ENCODE data around the gene SHANK3.

Gene SHANK3

DNA sequence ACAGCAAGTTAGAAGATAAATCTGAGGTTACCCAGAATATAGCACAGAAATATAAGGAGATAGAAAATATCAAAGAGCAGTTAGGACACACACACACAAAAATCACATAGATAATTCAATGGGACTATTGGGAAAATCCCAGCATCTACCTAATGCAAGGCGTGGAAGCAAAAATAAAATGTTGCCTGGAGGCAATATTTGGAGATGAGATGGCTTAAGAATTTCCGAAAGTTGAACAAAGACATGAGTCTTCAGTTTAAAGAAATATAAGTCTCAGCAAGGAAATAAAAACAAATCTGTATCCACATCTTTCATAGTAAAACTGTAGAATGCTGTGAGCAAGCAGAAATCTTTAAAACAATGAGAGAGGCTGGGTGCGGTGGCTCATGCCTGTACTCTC lies 35.9 kb downstream of the SHANK3 start:
- TF ChIP-seq EP300 (IDR thresholded peaks at IDR 0.05; ENCODE audit: borderline replicate concordance) = no peak
- no peak for TF ChIP-seq CEBPB (IDR thresholded peaks at IDR 0.05)
- no peak for TF ChIP-seq TCF12 (IDR thresholded peaks at IDR 0.05; ENCODE audit: low read depth)
- TF ChIP-seq ZBTB7A (IDR thresholded peaks at IDR 0.05; ENCODE audit: low read depth) = no peak
- no peak for TF ChIP-seq TEAD4 (IDR thresholded peaks at IDR 0.05)
- TF ChIP-seq RAD21 (IDR thresholded peaks at IDR 0.05; ENCODE audit: low read depth) = no peak
- TF ChIP-seq, protein P1, sequence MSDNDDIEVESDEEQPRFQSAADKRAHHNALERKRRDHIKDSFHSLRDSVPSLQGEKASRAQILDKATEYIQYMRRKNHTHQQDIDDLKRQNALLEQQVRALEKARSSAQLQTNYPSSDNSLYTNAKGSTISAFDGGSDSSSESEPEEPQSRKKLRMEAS (IDR thresholded peaks at IDR 0.05) = no peak
- TF ChIP-seq, protein P2, sequence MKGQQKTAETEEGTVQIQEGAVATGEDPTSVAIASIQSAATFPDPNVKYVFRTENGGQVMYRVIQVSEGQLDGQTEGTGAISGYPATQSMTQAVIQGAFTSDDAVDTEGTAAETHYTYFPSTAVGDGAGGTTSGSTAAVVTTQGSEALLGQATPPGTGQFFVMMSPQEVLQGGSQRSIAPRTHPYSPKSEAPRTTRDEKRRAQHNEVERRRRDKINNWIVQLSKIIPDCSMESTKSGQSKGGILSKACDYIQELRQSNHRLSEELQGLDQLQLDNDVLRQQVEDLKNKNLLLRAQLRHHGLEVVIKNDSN (IDR thresholded peaks at IDR 0.05) = no peak
- TF ChIP-seq EGR1 (IDR thresholded peaks at IDR 0.05) = no peak
- no peak for TF ChIP-seq TAF1 (IDR thresholded peaks at IDR 0.05; ENCODE audit: low read depth)
- no peak for TF ChIP-seq FOXM1 (IDR thresholded peaks at IDR 0.05; ENCODE audit: borderline replicate concordance, low read depth)
- TF ChIP-seq, protein P3, sequence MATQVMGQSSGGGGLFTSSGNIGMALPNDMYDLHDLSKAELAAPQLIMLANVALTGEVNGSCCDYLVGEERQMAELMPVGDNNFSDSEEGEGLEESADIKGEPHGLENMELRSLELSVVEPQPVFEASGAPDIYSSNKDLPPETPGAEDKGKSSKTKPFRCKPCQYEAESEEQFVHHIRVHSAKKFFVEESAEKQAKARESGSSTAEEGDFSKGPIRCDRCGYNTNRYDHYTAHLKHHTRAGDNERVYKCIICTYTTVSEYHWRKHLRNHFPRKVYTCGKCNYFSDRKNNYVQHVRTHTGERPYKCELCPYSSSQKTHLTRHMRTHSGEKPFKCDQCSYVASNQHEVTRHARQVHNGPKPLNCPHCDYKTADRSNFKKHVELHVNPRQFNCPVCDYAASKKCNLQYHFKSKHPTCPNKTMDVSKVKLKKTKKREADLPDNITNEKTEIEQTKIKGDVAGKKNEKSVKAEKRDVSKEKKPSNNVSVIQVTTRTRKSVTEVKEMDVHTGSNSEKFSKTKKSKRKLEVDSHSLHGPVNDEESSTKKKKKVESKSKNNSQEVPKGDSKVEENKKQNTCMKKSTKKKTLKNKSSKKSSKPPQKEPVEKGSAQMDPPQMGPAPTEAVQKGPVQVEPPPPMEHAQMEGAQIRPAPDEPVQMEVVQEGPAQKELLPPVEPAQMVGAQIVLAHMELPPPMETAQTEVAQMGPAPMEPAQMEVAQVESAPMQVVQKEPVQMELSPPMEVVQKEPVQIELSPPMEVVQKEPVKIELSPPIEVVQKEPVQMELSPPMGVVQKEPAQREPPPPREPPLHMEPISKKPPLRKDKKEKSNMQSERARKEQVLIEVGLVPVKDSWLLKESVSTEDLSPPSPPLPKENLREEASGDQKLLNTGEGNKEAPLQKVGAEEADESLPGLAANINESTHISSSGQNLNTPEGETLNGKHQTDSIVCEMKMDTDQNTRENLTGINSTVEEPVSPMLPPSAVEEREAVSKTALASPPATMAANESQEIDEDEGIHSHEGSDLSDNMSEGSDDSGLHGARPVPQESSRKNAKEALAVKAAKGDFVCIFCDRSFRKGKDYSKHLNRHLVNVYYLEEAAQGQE (IDR thresholded peaks at IDR 0.05; ENCODE audit: low read depth) = no peak
- TF ChIP-seq CREB1 (IDR thresholded peaks at IDR 0.05; ENCODE audit: low read depth) = no peak
- no peak for TF ChIP-seq NFIC (IDR thresholded peaks at IDR 0.05)
- TF ChIP-seq YY1 (IDR thresholded peaks at IDR 0.05; ENCODE audit: low read depth) = no peak

- TF ChIP-seq EGR1 (IDR thresholded peaks at IDR 0.05) = no peak
- TF ChIP-seq CREB1 (IDR thresholded peaks at IDR 0.05; ENCODE audit: low read depth) = no peak
These were observed 36.4 kb downstream of the SHANK3 start for GRCh38 chr22:50708996-50709395.

DNA sequence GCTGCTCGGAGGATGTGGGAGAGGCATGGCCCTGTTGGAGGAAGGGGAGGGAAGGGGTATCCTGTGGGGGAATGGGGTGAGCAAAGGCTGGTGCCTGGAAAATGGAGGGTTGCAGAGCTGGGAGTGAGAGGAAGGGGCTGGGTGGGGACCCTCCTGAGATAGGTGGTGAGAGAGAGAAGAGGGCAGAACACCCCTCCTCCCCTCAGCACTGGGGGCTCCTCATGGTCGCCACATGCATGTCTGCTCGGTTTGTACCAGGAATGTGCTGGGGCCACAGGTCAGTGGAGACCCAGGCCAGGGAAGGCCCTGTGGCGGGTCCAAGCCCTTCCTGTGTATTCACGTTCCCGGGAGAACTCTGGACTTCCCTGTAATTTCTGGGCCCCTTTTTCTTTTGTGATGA lies 37.6 kb downstream of the SHANK3 start:
- TF ChIP-seq CREB1 (IDR thresholded peaks at IDR 0.05; ENCODE audit: low read depth) = no peak
- no peak for TF ChIP-seq CEBPB (IDR thresholded peaks at IDR 0.05)
- TF ChIP-seq EP300 (IDR thresholded peaks at IDR 0.05; ENCODE audit: borderline replicate concordance) = no peak
- no peak for TF ChIP-seq TAF1 (IDR thresholded peaks at IDR 0.05; ENCODE audit: low read depth)
- TF ChIP-seq TCF12 (IDR thresholded peaks at IDR 0.05; ENCODE audit: low read depth) = no peak
- TF ChIP-seq, protein P1 (IDR thresholded peaks at IDR 0.05) = no peak
- no peak for TF ChIP-seq FOXM1 (IDR thresholded peaks at IDR 0.05; ENCODE audit: borderline replicate concordance, low read depth)
- TF ChIP-seq, protein P3 (IDR thresholded peaks at IDR 0.05; ENCODE audit: low read depth) = no peak
- TF ChIP-seq ZBTB7A (IDR thresholded peaks at IDR 0.05; ENCODE audit: low read depth) = no peak

DNA sequence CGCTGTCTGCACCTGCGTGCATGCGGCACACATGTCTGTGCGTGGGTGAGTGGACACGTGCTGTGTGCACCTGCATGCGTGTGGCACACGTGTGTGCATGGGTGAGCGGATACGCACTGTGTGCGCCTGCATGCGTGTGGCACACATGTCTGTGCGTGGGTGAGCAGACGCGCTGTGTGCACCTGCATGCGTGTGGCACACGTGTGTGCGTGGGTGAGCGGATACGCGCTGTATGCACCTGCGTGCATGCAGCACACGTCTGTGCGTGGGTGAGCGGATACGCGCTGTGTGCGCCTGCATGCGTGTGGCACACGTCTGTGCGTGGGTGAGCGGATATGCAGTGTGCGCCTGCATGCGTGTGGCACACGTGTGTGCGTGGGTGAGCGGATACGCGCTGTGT lies 38.3 kb downstream of the SHANK3 start:
- no peak for TF ChIP-seq NFIC (IDR thresholded peaks at IDR 0.05)
- TF ChIP-seq, protein P1 (IDR thresholded peaks at IDR 0.05) = no peak

- no peak for TF ChIP-seq TCF12 (IDR thresholded peaks at IDR 0.05; ENCODE audit: low read depth)
- TF ChIP-seq, protein P3 (IDR thresholded peaks at IDR 0.05; ENCODE audit: low read depth) = no peak
- TF ChIP-seq, protein P2 (IDR thresholded peaks at IDR 0.05) = no peak
- no peak for TF ChIP-seq TEAD4 (IDR thresholded peaks at IDR 0.05)
- TF ChIP-seq EP300 (IDR thresholded peaks at IDR 0.05; ENCODE audit: borderline replicate concordance) = no peak
These were observed 39.1 kb downstream of the SHANK3 start for GRCh38 chr22:50711446-50712340.

Measured in Ishikawa (cell line).